T-helper 2 cell treated with Interferon-gamma antibody and Interleukin-4, amounts not matched to agents 100 ng/mL and 5 ng/mL, for 36 hours (primary cell): ENCODE data around the gene GAS2L1. TPM values are rescaled to one million over a fixed set of nuclear protein-coding genes. Genes with fewer than 3 reads are reported as not detected.

Experiments
- intact Hi-C: fragments of 100-400 bp; cut with micrococcal nuclease; formaldehyde crosslinking; loops from one replicate; pipeline ENCODE4 v1.15.1; 2023
- total RNA-seq: library from RNA; stranded (reverse); gene quantifications from 2 replicates; pipeline ENCODE4 v1.2.3, GENCODE V29; 2022

GAS2L1 gene
- total RNA-seq, 1 donor from 2014 or later, result 3.6 TPM

DNA sequence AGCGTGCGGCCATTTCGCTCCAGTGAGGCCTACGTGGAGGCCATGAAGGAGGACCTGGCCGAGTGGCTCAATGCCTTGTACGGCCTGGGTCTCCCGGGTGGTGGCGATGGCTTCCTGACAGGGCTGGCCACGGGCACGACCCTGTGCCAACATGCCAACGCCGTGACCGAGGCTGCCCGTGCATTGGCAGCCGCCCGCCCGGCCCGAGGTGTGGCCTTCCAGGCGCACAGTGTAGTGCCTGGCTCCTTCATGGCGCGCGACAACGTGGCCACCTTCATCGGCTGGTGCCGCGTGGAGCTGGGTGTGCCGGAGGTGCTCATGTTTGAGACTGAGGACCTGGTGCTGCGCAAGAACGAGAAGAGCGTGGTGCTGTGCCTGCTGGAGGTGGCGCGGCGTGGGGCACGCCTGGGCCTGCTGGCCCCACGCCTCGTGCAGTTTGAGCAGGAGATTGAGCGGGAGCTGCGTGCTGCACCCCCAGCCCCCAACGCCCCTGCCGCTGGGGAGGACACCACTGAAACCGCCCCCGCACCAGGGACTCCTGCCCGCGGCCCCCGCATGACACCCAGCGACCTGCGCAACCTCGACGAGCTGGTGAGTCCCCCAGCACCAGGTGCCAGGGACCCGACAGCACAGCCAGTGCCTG is 1.8 kb downstream of the GAS2L1 start:
- intact Hi-C loops, result loop anchor here (5.0 kb wide), 1 partner anchor 41 kb away; the partner anchor contains the start of genes EWSR1 and RHBDD3

DNA sequence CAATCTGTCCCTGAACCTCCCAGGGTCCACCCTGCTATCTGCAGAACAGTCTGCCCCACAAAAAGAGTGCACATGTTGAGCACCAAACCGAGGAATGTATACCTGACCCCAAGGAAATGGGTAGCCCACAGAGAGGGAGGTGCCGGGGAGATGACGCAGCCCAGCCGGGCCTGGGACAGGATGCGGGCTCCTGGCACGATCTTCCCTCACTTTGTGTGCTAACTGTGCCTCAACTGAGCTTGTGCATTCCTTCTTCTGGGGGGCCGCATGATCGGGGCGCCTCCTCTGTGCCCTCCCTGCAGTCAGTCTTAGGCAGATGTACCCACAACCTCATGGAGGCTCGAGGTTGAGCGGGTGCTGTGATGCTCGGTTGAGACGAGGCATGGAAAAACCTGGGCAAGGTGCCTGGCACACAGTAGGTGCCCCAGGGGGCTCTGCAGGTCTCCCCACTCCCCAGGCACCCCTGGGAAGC is 2.4 kb downstream of the GAS2L1 start:
- intact Hi-C loops, result loop anchor here (5.0 kb wide), 1 partner anchor 42 kb away; the partner anchor contains the start of genes EWSR1 and RHBDD3

- intact Hi-C loops, result loop anchor here (5.0 kb wide), 1 partner anchor 42 kb away; the partner anchor contains the start of genes EWSR1 and RHBDD3
Measured at GRCh38 chr22:29309332-29310064, 3.0 kb downstream of the GAS2L1 start.

DNA sequence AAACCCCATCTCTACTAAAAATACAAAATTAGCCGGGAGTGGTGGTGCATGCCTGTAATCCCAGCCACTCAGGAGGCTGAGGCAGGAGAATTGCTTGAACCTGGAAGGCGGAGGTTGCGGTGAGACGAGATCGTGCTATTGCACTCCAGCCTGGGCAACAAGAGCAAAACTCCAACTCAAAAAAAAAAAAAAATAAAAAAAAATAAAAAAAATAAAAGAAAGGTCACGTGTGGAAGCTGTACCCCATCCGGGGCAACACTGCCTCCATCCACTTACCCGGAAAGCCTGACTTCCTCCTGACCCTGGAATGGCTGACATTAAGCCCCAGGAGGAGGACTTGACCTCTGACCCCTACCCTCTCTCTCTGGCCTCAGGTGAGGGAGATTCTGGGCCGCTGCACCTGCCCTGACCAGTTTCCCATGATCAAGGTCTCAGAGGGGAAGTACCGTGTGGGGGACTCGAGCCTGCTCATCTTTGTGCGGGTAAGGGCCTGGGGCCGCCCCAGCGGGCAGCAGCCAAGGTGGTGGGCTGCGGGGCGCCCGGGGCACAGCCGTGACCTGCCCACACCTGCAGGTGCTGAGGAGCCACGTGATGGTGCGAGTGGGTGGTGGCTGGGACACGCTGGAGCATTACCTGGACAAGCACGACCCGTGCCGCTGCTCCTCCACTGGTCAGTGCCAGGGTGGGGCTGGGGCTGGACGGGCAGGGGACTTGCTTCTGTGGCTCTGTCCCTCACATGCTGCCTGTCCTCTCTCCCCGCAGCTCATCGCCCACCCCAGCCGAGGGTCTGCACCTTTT is 3.8 kb downstream of the GAS2L1 start:
- intact Hi-C loops, result no loop called here

DNA sequence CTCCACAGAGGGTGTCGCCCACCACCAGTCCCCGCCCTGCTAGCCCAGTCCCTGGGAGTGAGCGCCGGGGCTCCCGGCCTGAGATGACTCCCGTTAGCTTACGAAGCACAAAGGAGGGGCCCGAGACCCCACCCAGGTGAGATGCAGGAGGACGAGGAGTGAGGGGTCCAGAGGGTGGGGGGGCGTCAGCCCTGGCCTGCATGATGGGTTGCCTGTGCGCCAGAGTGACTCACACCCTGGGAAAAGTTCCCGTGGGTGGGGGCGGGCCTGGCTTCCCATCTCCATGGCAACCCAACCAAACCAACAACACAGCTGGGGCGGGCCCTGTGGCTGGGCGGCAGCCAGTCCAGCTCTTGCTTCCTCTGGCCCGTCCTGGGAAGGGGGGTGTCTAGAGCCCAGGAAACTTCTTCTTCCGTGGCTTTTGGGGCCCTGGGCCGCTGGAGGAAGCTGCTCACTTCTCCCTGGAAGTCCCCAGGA is 4.5 kb downstream of the GAS2L1 start:
- intact Hi-C loops, result no loop called here

DNA sequence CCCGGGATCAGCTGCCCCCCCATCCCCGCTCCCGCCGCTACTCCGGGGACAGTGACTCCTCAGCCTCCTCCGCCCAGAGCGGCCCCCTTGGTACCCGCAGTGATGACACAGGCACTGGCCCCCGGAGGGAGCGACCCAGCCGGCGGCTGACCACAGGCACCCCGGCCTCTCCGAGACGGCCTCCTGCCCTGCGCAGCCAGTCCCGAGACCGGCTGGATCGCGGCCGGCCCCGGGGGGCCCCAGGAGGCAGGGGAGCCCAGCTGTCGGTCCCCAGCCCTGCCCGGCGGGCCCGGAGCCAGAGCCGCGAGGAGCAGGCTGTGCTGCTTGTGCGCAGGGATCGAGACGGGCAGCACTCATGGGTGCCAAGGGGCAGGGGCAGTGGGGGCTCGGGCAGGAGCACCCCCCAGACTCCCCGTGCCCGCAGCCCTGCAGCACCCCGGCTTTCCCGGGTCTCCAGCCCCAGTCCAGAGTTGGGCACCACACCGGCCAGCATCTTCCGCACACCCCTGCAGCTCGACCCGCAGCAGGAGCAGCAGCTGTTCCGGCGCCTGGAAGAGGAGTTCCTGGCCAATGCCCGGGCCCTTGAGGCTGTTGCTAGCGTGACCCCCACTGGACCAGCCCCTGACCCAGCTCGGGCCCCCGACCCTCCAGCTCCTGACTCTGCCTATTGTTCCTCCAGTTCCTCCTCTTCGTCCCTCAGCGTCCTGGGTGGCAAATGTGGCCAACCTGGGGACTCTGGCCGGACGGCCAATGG is 5.2 kb downstream of the GAS2L1 start:
- intact Hi-C loops, result no loop called here

DNA sequence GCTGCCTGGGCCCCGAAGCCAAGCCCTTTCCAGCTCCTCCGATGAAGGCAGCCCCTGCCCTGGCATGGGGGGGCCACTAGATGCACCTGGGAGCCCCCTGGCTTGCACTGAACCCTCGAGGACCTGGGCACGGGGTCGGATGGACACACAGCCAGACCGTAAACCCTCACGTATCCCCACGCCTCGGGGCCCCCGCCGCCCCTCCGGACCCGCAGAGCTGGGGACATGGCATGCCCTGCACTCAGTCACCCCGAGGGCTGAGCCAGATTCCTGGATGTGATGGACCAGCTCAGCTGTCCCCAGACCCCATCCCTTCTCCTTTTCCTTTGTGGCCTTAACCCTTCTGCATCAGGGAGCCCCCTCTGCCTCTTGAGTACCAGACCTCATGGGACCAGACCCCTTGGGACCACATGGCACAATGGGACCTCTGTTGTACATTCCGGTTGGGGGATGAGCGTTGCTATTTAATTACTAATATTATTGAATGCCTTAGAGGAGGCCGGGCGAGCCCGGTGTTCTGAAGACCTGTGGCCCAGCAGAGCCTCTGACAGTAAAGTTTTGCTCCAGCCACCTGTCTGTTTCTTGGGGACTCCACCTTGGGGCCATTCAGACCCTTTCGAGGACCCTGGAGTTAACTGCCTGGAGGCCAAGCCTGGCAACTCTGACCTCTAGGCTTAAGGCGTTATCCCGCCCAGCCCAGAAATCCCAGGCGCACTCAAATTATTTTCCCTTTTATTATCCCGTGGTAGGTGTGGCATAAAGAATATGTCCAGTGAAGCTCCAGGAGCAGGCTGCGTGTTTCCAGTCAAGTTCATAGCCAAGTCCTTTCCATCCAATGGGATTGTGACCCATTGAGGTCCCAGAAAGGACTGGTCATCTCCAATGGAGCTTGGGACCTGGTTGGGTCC is 6.0 kb downstream of the GAS2L1 start:
- intact Hi-C loops, result no loop called here

DNA sequence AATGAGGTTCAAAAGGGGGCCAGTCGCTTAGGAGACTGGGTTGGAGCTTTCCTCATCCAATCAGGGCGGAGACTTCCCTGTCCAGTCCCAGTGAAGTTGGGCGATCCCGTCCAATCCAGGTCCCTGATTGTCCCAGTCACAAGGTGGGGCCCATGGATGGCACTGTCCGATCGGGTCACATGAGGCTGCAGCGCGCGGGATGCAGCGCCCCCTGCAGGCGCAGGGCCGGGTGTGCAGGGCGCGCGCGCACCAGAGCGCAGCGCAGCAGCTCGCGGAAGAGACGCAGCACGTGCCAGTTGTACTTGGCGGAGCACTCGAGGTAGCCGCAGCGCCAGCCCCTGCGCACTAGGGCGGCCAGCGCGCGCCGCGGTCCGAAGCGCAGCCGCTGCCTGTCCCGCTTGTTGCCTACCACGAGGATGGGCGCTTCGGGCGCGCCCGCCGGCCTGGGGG is 6.7 kb downstream of the GAS2L1 start:
- intact Hi-C loops, result no loop called here

GRCh38 chr22:29313576-29314466 is 7.4 kb downstream of the GAS2L1 start:
- intact Hi-C loops, result no loop called here

GRCh38 chr22:29314537-29315285 is 8.3 kb downstream of the GAS2L1 start:
- intact Hi-C loops, result no loop called here

DNA sequence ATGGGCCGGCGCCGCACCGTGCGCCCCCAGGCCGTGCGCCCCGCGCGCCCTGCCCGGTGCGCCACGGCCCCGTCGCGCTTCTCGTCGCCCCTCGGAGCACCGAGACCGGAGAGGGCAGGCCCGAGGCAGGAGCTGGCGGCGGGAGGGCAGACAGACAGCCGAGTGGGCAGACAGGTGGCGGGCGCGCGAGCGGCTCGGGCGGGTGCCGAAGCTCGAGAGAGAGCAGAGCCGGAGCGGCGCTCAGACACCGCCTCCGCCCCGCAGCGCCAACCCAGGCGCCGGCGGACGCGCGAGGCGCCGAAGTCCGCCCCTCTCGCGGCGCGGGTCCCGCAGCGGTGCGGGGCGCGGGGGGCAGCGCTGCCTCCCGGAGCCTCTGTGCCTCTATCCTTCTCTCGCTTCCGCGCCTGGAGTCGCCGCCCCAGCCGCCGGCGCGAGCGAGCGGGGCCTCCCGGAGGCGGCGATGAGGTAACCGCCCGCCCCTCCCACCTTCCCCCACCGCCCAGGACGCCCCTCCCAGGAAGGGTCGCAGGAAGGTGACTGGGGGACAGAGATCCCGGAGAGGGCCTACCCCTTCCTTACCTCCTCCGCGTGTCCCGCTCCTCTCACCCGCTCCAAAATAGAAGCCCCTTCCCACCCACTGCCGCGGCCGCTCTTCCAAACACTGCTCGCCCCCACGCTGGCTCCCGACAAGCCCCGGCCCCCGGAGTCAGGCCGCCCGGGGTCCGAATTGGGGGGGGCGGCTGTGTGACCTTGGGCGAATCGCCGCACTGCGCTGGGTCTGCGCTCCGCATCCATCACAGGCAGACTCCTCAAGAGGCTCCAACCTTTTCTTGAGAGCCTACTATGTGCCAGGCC is 9.1 kb downstream of the GAS2L1 start, which contains the start of gene RASL10A:
Gene RASL10A, minus strand, starts transcription at position 412 of the 855 bp plus-strand sequence. CDS start 451 bp downstream, outside the sequence.
- intact Hi-C loops, result no loop called here

DNA sequence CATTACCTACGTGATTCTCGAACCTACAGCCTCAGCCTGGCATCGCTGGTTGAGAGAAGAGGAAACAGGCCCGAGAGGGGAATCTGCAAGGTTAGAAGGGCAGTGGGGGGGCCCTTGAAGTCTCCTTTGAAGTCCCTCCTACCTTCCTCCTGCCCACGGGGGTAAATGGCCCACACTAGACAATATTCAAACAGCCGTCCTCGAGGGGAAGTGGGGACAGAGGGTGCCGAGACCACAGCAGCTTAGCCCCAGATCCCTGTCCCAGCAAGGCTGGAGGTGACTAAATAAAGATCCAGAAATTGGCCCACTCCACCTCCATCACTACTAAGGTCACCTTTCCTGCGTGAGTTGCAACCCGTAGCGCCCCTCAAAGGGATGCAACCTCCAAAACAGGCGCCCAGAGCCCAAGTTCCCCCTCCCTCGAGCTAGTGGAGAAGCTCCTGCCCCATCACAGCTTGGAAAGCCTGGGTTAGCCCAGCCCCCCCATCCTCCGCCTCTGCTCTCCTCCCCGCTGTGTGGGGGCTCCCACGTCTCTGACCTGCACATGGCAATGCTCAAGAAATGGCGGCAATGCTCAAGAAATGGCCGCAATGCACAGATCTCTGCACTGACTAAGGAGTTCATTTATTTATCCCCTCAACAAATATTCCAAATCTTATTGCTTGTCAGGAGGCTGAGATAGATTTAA is 9.8 kb downstream of the GAS2L1 start:
- intact Hi-C loops, result no loop called here

DNA sequence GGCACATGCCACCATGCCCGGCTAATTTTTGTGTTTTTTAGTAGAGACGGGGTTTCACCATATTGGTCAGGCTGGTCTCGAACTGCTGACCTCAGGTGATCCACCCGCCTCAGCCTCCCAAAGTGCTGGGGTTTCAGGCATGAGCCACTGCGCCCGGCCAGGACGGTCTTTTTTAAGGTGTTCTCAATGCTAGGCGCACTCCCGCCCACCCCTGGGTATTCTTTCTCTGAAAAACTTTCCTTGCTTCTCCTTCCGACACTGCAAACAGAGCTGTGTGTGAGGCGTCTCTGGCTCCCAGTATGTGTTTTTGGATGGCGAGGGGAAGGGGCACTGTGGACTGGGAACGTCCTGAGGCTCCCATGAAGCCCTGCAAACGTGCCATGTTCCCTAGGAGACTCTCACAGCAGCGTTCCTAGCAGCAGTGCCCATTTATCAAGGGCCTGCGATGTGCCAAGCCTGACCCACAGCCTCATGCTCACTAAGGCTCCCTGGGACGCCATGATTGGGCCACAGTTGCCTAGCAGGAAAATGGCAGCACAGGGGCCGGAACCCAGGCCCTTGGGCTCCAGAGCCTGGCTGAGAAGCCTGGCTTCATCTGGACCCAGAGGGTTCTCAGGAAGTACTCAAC is 11.5 kb downstream of the GAS2L1 start:
- intact Hi-C loops, result no loop called here

GRCh38 chr22:29319072-29319471 is 12.6 kb downstream of the GAS2L1 start:
- intact Hi-C loops, result no loop called here

DNA sequence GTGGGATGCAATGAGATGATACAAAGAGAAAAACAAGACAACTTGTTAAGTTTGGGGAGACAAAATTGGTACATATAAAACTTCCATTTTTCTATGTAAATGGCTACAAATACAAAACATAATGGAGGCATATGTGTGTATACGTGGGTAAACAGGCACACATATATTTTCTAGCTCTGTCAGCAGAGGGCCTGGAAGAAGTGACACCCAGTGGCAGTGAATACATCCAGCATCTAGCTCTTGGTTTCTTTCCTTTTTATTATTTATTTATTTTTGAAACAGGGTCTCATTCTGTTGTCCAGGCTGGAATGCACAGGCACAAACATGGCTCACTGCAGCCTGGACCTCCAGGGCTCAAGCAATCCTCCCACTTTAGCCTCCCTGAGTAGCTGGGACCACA is 14.1 kb downstream of the GAS2L1 start:
- intact Hi-C loops, result no loop called here

- intact Hi-C loops, result no loop called here
Measured at GRCh38 chr22:29323641-29324040, 17.2 kb downstream of the GAS2L1 start.
